HEK293 (cell line): ENCODE measurements around the gene LAMC2.

Source experiments
- CTCF ChIA-PET: fragments of 350-600 bp; formaldehyde crosslinking; extraction: SDS; loops from one replicate; lab custom pipeline; 2021; ENCODE audit warnings: antibody characterized with exemption; lab: Yijun Ruan, JAX
- POLR2A ChIA-PET: fragments of 300-600 bp; formaldehyde crosslinking; extraction: SDS; loops from one replicate; lab custom pipeline; 2020; ENCODE audit warnings: antibody characterized with exemption, inconsistent platforms; lab: Yijun Ruan, JAX
- H3K27ac ChIP-seq: fragments of 200-500 bp; sonication (Bioruptor generic); 2 replicates; pipeline ENCODE4 v1.5.1; 2014; ENCODE audit warnings: low read depth, low read length, control low read depth, inconsistent platforms; ENCODE audit errors: extremely low read depth
- H3K36me3 ChIP-seq, 2 experiments: fragments of 200-500 bp in 1 of 2; sonication (Bioruptor generic) in 1 of 2; 1 replicate in 1 of 2; 2 replicates in 1 of 2; pipeline ENCODE4 v1.5.1; 2014 to 2017; ENCODE audit warnings: inconsistent platforms in 2 of 2, low read length in 2 of 2; ENCODE audit not compliant: control insufficient read depth in 2 of 2, insufficient read depth in 1 of 2
- H3K4me1 ChIP-seq: fragments of 200-500 bp; sonication (Bioruptor generic); 2 replicates; pipeline ENCODE4 v1.5.1; 2014; ENCODE audit warnings: mild to moderate bottlenecking, low read length, inconsistent platforms; ENCODE audit not compliant: control insufficient read depth, insufficient read depth
- H3K4me3 ChIP-seq: 2 replicates; pipeline ENCODE4 v1.5.1; 2011; ENCODE audit warnings: low read depth, mild to moderate bottlenecking, control low read depth, low read length, moderate library complexity
- H3K9me3 ChIP-seq: fragments of 200-500 bp; sonication (Bioruptor generic); 2 replicates; pipeline ENCODE4 v1.5.1; 2014; ENCODE audit warnings: low read depth, low read length, inconsistent platforms; ENCODE audit not compliant: control insufficient read depth, insufficient read depth
- GLIS2 ChIP-seq: fragments of 450-650 bp; formaldehyde crosslinking; IDR thresholded peaks from 2 replicates; pipeline ENCODE4 v1.5.1; 2016; ENCODE audit warnings: missing biosample characterization, missing genetic modification characterization
- HOXD13 ChIP-seq: sonication (generic); formaldehyde crosslinking; IDR thresholded peaks from 2 replicates; pipeline ENCODE4 v1.8.0; 2022; ENCODE audit warnings: missing genetic modification reagents, borderline replicate concordance
- OVOL3 ChIP-seq: fragments of 450-650 bp; formaldehyde crosslinking; IDR thresholded peaks from 2 replicates; pipeline ENCODE4 v1.5.1; 2016; ENCODE audit warnings: missing biosample characterization, missing genetic modification characterization
- ZBTB11 ChIP-seq: fragments of 450-650 bp; formaldehyde crosslinking; conservative IDR thresholded peaks from 2 replicates; pipeline ENCODE4 v1.5.1; 2016; ENCODE audit warnings: low read depth, missing biosample characterization, missing genetic modification characterization
- ZBTB21 ChIP-seq: fragments of 450-650 bp; formaldehyde crosslinking; IDR thresholded peaks from 2 replicates; pipeline ENCODE4 v1.5.1; 2017; ENCODE audit warnings: missing biosample characterization, missing genetic modification characterization
- ZBTB8A ChIP-seq: fragments of 450-650 bp; formaldehyde crosslinking; IDR thresholded peaks from 2 replicates; pipeline ENCODE4 v1.5.1; 2016; ENCODE audit warnings: missing biosample characterization, missing genetic modification characterization
- ZFP37 ChIP-seq: fragments of 450-650 bp; formaldehyde crosslinking; IDR thresholded peaks from 2 replicates; pipeline ENCODE4 v1.5.1; 2016; ENCODE audit warnings: missing biosample characterization, missing genetic modification characterization
- ZFP41 ChIP-seq: fragments of 450-650 bp; formaldehyde crosslinking; IDR thresholded peaks from 2 replicates; pipeline ENCODE4 v1.5.1; 2016; ENCODE audit warnings: missing biosample characterization, missing genetic modification characterization, borderline replicate concordance
- ZNF10 ChIP-seq: fragments of 450-650 bp; formaldehyde crosslinking; IDR thresholded peaks from 2 replicates; pipeline ENCODE4 v1.5.1; 2017; ENCODE audit warnings: missing biosample characterization, missing genetic modification characterization
- ZNF211 ChIP-seq: fragments of 450-650 bp; formaldehyde crosslinking; IDR thresholded peaks from 2 replicates; pipeline ENCODE4 v1.5.1; 2016; ENCODE audit warnings: low read depth, missing biosample characterization, missing genetic modification characterization
- ZNF214 ChIP-seq: fragments of 450-650 bp; formaldehyde crosslinking; IDR thresholded peaks from 2 replicates; pipeline ENCODE4 v1.5.1; 2017; ENCODE audit warnings: missing biosample characterization, mild to moderate bottlenecking, missing genetic modification characterization, borderline replicate concordance
- ZNF223 ChIP-seq: fragments of 450-650 bp; formaldehyde crosslinking; IDR thresholded peaks from 2 replicates; pipeline ENCODE4 v1.5.1; 2016; ENCODE audit warnings: missing biosample characterization, missing genetic modification characterization
- ZNF350 ChIP-seq: fragments of 450-650 bp; formaldehyde crosslinking; IDR thresholded peaks from 2 replicates; pipeline ENCODE4 v1.5.0; 2017; ENCODE audit warnings: missing biosample characterization, mild to moderate bottlenecking, missing genetic modification characterization
- ZNF362 ChIP-seq: fragments of 450-650 bp; formaldehyde crosslinking; IDR thresholded peaks from 2 replicates; pipeline ENCODE4 v1.5.1; 2016; ENCODE audit warnings: missing biosample characterization, missing genetic modification characterization
- ZNF366 ChIP-seq: fragments of 450-650 bp; formaldehyde crosslinking; conservative IDR thresholded peaks from 2 replicates; pipeline ENCODE4 v1.5.1; 2016; ENCODE audit warnings: missing biosample characterization, missing genetic modification characterization
- ZNF37A ChIP-seq: fragments of 450-650 bp; IDR thresholded peaks from 2 replicates; pipeline ENCODE4 v1.5.1; 2018; ENCODE audit warnings: missing biosample characterization, missing genetic modification characterization
- ZNF488 ChIP-seq: fragments of 450-650 bp; formaldehyde crosslinking; IDR thresholded peaks from 2 replicates; pipeline ENCODE4 v1.5.1; 2016; ENCODE audit warnings: missing biosample characterization, missing genetic modification characterization
- ZNF600 ChIP-seq: fragments of 450-650 bp; formaldehyde crosslinking; IDR thresholded peaks from 2 replicates; pipeline ENCODE4 v1.5.1; 2016; ENCODE audit warnings: missing biosample characterization, missing genetic modification characterization
- ZNF629 ChIP-seq: fragments of 450-650 bp; formaldehyde crosslinking; IDR thresholded peaks from 2 replicates; pipeline ENCODE4 v1.5.1; 2017; ENCODE audit warnings: missing biosample characterization, missing genetic modification characterization
- ZNF639 ChIP-seq: fragments of 450-650 bp; formaldehyde crosslinking; IDR thresholded peaks from 2 replicates; pipeline ENCODE4 v1.5.1; 2016; ENCODE audit warnings: missing biosample characterization, missing genetic modification characterization
- ZNF658 ChIP-seq: fragments of 450-650 bp; formaldehyde crosslinking; IDR thresholded peaks from 2 replicates; pipeline ENCODE4; 2016; ENCODE audit warnings: missing biosample characterization, missing genetic modification characterization
- ZNF747 ChIP-seq: fragments of 450-650 bp; formaldehyde crosslinking; IDR thresholded peaks from 2 replicates; pipeline ENCODE4 v1.5.1; 2016; ENCODE audit warnings: missing biosample characterization, missing genetic modification characterization
- ZNF785 ChIP-seq: fragments of 450-650 bp; formaldehyde crosslinking; IDR thresholded peaks from 2 replicates; pipeline ENCODE4 v1.5.1; 2016; ENCODE audit warnings: missing biosample characterization, missing genetic modification characterization
- ZNF792 ChIP-seq: fragments of 450-650 bp; formaldehyde crosslinking; IDR thresholded peaks from 2 replicates; pipeline ENCODE4 v1.5.1; 2016; ENCODE audit warnings: missing biosample characterization, missing genetic modification characterization
- ZSCAN18 ChIP-seq: fragments of 450-650 bp; formaldehyde crosslinking; IDR thresholded peaks from 2 replicates; pipeline ENCODE4 v1.5.1; 2016; ENCODE audit warnings: missing biosample characterization, missing genetic modification characterization
- ZSCAN4 ChIP-seq: fragments of 450-650 bp; formaldehyde crosslinking; IDR thresholded peaks from 2 replicates; pipeline ENCODE4 v1.5.1; 2017; ENCODE audit warnings: missing biosample characterization, missing genetic modification characterization

Gene LAMC2

GRCh38 chr1:183262628-183263200 is 76.7 kb downstream of the LAMC2 start:
- no peak overlapping the region for H3K4me3 ChIP-seq
- H3K4me1 ChIP-seq = no peaks in the 10 kb centered on the region
- ChIA-PET POLR2A (interaction anchor here (1.2 kb wide), 1 partner anchor 58 kb away, joined by 3 read pairs; no protein-coding TSS in a partner anchor), CTCF (interaction anchor here (0.5 kb wide), 1 partner anchor 20 kb away, joined by 3 read pairs; no protein-coding TSS in a partner anchor)
- no peaks in the 10 kb centered on the region for H3K9me3 ChIP-seq
- no peaks in the 10 kb centered on the region for H3K36me3 ChIP-seq
- no peak overlapping the region for H3K27ac ChIP-seq
- TF ChIP-seq ZSCAN18 (tag by site-specific recombination) (no peak), HOXD13 (CRISPR knock-in tag) (no peak), ZNF366 (tag by site-specific recombination) (no peak), ZNF211 (tag by site-specific recombination) (no peak), ZNF785 (tag by site-specific recombination) (no peak), ZNF747 (no peak), ZNF37A (tag by site-specific recombination) (no peak), ZSCAN4 (tag by site-specific recombination) (no peak), ZNF792 (tag by site-specific recombination) (no peak), ZNF488 (tag by site-specific recombination) (no peak), ZNF350 (no peak), ZBTB21 (tag by site-specific recombination) (no peak), ZBTB8A (tag by site-specific recombination) (no peak), ZNF10 (tag by site-specific recombination) (no peak), ZNF214 (tag by site-specific recombination) (no peak), ZBTB11 (tag by site-specific recombination) (no peak), ZNF629 (tag by site-specific recombination) (no peak)

GRCh38 chr1:183263886-183264602 is 78.0 kb downstream of the LAMC2 start:
- CTCF ChIA-PET = interaction anchor here (0.6 kb wide), 1 partner anchor 37 kb away, joined by 3 read pairs; no protein-coding TSS in a partner anchor
- POLR2A ChIA-PET = no interaction called here
- H3K27ac ChIP-seq = no peak overlapping the region
- H3K4me3 ChIP-seq = no peak overlapping the region
- H3K9me3 ChIP-seq = no peaks in the 10 kb centered on the region
- H3K36me3 ChIP-seq = no peaks in the 10 kb centered on the region
- H3K4me1 ChIP-seq = no peaks in the 10 kb centered on the region
- TF ChIP-seq GLIS2 (tag by site-specific recombination) = no peak
- no peak for TF ChIP-seq ZNF629 (tag by site-specific recombination)
- no peak for TF ChIP-seq ZNF600 (tag by site-specific recombination)
- no peak for TF ChIP-seq ZNF639
- no peak for TF ChIP-seq ZNF223 (tag by site-specific recombination)
- no peak for TF ChIP-seq ZFP37 (tag by site-specific recombination)
- no peak for TF ChIP-seq ZNF37A (tag by site-specific recombination)
- no peak for TF ChIP-seq ZFP41 (tag by site-specific recombination)
- TF ChIP-seq ZBTB8A (tag by site-specific recombination) = no peak
- TF ChIP-seq ZNF362 (tag by site-specific recombination) = no peak
- no peak for TF ChIP-seq OVOL3 (tag by site-specific recombination)
- TF ChIP-seq ZNF658 = no peak
